GM11168 (cell line): ENCODE data around the gene RNF149.
"Not testable (repeated sequence)": the region's sequence is repeated elsewhere in the genome, so short reads cannot be mapped to it uniquely, and the experiment has no call there.

Experiments
- in situ Hi-C: fragments of 300-500 bp; cut with MboI; formaldehyde crosslinking; loops from one replicate; pipeline ENCODE4 v1.12.0; 2022; ENCODE audit warnings: low sequenced_read_pairs; ENCODE audit not compliant: unreplicated experiment

Gene RNF149

DNA sequence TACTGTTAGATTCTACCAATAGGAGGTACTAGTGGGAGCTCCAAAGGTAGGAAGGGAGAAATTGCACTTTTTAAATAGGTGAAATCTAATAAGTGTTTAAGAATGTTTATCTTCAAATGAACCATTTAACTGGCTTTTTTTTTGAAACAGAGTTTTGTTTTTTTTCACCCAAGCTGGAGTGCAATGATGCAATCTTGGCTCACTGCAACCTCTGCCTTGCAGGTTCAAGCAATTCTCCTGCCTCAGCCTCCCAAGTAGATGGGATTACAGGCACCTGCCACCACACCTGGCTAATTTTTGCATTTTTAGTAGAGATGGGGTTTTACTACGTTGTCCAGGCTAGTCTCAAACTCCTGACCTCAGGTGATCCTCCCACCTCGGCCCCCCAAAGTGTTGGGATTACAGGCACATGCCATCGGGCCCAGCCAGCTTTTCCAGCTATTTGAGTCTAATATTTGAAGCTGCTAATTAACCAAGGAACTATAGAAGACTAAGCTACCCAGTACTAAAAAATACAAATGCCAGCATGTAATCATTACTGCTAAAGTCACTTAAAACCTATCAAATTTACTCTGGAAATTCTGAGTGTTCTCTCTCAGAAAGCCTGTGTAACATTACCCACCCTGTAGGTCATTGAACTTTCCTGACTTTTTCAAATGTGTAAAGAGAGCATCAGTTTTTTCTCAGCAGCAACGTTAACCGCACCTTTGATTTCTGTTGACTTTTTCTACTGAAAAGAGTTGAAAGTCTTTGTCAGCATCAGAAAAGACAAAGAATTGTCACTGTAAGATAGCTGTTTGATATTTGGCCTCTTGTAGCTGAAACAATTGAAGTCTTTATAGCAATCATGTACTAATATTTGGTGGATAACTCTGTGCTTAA lies 24.6 kb upstream of the RNF149 start:
- in situ Hi-C loops, result no loop called here

DNA sequence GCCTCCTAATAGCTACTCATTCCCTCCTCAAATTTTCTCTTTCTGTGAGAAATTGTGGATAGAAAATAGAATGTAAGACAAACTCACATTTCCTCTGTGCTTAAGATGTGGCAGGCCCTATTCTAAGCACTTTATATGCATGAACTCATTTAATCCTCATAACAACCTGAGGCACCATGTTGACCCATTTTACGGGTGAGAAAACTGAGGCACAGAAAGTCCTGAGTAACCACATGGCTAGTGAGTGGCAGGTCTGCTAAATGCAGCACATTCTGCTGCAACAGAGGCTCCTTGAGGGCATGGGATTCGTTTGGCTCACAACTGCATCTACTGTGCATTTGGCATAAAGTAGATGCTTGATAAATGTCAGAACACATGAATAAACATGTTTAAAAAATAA lies 22.7 kb upstream of the RNF149 start:
- in situ Hi-C loops, result no loop called here

DNA sequence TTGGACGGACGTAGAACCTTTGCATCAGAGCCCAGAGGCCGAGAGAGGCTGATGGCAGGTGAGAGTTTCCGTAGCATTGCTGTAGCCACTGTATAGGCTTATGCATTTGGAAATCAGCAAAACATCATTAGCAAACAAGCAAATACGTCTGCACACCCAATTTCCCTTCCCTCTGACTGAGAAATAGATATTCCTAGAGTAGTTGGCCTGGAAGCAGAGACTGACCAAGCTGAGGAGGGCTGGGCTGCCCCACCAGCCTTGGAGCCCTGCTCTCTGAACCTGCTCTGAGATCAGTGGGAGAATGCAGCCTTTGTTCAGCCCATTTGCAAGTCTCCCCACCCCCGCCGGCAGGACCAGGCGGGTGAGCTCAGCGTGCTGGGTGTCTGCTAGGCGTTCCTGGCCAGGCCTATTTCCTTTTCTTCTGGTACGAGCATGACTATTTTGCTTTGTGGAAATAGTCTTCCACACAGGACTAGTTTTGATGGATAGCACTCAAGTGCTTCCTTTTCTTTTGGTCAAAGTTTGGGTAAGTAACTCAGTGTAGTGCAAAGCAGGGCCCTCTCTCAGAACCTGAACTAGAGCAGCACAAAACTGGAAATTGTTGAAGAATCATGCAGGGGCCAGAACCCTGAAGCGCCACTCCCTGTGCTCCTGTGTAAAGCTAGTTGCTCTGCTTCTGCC lies 21.9 kb upstream of the RNF149 start:
- in situ Hi-C loops, result no loop called here

GRCh38 chr2:101329026-101329425 lies 20.5 kb upstream of the RNF149 start:
- in situ Hi-C loops, result no loop called here

GRCh38 chr2:101328474-101329007 lies 20.0 kb upstream of the RNF149 start:
- in situ Hi-C loops, result no loop called here

DNA sequence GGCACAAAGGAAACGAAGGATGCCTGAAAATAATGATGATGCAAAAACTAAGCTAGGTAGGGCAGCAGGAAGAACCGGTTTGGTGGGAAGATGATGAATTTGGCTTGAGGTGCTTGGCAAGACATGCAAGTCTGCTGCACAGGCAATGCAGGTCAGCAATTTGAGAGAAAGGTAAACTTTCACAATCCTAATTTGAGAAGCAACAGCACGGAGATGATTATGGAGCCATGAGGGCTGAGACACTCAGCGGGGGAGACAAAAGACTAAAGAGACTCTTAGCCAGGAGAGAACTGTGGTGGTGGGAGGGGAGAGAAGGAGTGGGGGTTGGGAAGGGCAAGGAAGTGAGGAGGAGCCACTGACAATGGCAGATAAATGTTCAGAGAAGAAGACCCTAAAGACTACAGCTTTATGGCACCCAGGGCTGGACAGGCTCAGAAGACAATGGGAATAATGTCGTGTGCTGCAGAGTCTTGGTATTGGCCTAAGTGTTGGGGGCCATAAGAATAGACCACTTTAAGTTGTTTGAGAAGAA lies 19.4 kb upstream of the RNF149 start:
- in situ Hi-C loops, result no loop called here

GRCh38 chr2:101325425-101325824 lies 16.9 kb upstream of the RNF149 start:
- in situ Hi-C loops, result no loop called here

DNA sequence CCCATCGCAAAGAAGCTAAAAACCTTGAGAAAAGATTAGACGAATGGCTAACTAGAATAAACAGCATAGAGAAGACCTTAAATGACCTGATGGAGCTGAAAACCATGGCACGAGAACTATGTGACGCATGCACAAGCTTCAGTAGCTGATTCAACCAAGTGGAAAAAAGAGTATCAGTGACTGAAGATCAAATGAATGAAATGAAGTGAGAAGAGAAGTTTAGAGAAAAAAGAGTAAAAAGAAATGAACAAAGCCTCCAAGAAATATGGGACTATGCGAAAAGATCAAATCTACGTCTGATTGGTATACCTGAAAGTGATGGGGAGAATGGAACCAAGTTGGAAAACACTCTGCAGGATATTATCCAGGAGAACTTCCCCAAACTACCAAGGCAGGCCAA lies 8.1 kb upstream of the RNF149 start:
- in situ Hi-C loops, result not testable (repeated sequence)

- in situ Hi-C loops, result no loop called here
Observed at GRCh38 chr2:101311696-101312017, 3.2 kb upstream of the RNF149 start.

GRCh38 chr2:101310834-101311695 lies 2.6 kb upstream of the RNF149 start:
- in situ Hi-C loops, result no loop called here

DNA sequence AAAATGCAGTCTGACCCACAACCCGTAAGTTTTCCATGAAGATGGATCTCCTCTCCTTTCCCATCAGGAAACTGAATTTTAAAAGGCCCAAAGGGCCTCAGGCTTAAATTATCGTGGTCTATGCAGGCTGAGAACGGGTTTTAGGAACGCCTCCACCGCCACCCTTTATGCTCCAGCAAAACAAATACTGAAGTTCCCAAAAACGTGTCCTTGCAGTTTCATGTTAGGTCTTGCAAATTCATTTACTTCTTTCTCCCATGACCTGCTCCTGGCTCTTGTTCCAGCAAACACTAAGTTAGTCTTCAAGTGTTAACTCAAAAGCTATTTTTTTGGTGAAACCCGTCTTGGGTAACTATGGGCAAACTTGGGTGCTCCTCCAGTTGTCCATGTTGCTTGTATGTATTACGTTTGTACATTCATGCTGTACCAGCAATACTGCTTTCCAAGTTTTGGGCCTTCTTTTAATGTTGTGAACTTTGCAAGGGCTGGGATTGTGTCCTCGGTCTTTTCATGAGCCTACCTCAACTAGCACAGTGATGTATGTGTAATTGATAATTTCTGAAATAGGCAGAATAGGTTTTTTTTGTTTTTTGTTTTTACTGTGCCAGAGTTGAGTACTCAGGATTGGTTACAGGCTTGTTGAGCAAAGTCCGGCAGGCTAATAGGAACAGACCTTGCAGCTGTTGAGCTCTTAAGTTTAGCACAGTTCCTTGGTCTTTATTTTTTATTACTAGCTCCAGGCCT lies 1.8 kb upstream of the RNF149 start:
- in situ Hi-C loops, result no loop called here

- in situ Hi-C loops, result no loop called here
Observed at GRCh38 chr2:101307950-101308431, 510 bp downstream of the RNF149 start.

- in situ Hi-C loops, result no loop called here
Observed at GRCh38 chr2:101307503-101307902, 998 bp downstream of the RNF149 start.

DNA sequence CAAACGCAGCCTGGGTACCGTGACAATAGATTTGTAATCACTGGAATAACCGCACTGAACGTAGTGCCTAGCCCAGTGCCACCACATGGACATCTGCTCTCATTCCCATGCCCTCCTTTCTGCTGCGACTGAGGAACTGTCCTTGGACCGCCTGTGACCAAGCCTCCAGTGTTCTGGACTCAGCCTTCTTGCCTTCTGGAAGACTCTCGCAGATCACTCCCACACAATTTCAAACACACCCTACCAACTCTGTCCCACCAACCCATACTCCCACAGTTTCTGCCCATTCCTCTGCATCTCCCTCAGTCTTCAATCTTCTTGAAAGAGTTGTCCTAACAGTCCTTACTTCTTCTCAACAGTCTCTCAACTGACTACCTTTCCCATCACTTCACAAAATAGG lies 2.1 kb downstream of the RNF149 start:
- in situ Hi-C loops, result no loop called here

GRCh38 chr2:101305492-101306078 lies 2.9 kb downstream of the RNF149 start:
- in situ Hi-C loops, result no loop called here

GRCh38 chr2:101305035-101305434 lies 3.5 kb downstream of the RNF149 start:
- in situ Hi-C loops, result no loop called here

GRCh38 chr2:101303688-101304087 lies 4.8 kb downstream of the RNF149 start:
- in situ Hi-C loops, result no loop called here

DNA sequence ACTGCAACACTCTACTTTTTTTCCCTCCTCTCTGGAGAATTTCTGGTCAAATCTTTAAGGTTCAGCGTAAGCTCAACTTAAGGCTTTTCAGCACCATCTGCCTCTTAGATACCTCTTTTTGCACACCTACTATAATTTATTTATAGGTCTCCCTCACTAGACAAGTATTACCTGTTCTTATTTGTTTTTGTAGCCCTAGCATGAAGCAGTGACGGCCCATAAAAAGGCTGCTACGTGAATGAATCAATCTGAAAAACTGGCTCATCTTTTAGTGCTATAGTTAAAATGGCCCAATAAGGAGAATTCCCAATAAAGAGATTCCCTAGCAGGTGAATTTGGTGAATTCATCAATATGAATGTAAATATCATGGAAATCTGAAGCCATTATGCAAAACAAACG lies 6.5 kb downstream of the RNF149 start:
- in situ Hi-C loops, result no loop called here

DNA sequence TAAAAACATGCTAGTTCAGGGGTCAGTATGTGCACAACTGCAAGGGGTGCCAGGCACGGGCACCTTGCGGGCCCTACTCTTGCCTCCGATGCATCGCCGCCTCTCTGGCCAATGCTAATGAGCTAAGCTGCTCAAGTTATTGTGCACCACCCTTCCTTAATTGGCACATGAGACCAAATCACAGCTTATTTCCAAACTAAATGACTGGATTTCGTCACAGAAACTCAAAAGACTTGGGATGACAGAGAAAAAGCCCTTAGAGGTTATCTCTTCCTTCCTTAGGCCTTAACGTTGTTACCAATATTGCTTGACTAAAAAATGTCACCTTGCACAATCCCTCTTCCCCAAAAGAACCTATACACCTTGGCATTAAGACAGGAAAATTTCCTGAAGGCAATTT lies 7.7 kb downstream of the RNF149 start:
- in situ Hi-C loops, result no loop called here
